ENCODE measurements around the gene LRRTM2.
A peak's percentile ranks its signal among the peaks of the same experiment; 100 is the strongest.

DNA sequence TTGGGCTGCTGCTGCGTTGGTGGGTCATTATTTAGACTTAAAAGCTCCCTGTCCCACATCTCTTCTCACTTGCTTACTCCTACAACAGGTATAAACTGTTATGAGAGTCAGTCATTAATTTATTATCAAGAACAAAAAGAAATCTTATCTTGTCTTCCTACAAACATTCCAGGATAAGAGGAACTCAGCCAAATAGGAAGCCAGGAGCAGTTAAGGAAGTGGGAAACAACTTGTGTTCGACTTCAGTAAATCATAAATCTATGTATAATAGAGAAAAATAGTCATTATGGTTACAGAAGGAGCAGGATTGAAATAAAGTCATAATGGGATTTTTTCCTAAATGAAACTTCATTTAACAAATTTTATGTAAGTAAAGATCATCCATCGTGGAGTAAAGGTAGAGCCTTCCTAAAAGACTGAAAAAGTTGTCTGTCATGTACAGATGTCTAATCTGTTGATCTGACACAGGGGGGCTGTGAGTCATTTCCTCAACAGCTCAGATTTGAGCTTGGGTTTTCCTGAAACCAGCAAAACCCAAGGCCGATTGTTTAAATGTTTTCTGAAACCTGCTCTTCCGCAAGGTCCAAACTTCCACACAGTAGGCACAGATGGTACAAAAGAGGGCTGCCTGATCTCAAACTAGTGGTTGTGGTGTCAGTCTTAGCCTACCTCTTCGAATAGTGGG lies 25.3 kb upstream of the LRRTM2 start:
- TF ChIP-seq MAFK (IDR thresholded peaks at IDR 0.05; ENCODE audit: low read depth, low read length), result no peak
- TF ChIP-seq, protein P1, sequence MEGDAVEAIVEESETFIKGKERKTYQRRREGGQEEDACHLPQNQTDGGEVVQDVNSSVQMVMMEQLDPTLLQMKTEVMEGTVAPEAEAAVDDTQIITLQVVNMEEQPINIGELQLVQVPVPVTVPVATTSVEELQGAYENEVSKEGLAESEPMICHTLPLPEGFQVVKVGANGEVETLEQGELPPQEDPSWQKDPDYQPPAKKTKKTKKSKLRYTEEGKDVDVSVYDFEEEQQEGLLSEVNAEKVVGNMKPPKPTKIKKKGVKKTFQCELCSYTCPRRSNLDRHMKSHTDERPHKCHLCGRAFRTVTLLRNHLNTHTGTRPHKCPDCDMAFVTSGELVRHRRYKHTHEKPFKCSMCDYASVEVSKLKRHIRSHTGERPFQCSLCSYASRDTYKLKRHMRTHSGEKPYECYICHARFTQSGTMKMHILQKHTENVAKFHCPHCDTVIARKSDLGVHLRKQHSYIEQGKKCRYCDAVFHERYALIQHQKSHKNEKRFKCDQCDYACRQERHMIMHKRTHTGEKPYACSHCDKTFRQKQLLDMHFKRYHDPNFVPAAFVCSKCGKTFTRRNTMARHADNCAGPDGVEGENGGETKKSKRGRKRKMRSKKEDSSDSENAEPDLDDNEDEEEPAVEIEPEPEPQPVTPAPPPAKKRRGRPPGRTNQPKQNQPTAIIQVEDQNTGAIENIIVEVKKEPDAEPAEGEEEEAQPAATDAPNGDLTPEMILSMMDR (conservative IDR thresholded peaks at IDR 0.05; ENCODE audit: low read depth, low read length), result no peak
- no peak for TF ChIP-seq RAD21 (IDR thresholded peaks at IDR 0.05; ENCODE audit: low read length)
- no peak for TF ChIP-seq RFX5 (IDR thresholded peaks at IDR 0.05; ENCODE audit: low read depth, low read length)
- TF ChIP-seq, protein P2, sequence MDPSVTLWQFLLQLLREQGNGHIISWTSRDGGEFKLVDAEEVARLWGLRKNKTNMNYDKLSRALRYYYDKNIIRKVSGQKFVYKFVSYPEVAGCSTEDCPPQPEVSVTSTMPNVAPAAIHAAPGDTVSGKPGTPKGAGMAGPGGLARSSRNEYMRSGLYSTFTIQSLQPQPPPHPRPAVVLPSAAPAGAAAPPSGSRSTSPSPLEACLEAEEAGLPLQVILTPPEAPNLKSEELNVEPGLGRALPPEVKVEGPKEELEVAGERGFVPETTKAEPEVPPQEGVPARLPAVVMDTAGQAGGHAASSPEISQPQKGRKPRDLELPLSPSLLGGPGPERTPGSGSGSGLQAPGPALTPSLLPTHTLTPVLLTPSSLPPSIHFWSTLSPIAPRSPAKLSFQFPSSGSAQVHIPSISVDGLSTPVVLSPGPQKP (IDR thresholded peaks at IDR 0.05; ENCODE audit: borderline replicate concordance, low read depth, low read length), result no peak
- TF ChIP-seq RCOR1 (IDR thresholded peaks at IDR 0.05; ENCODE audit: insufficient replicate concordance, low read length), result no peak
- TF ChIP-seq CEBPB (IDR thresholded peaks at IDR 0.05; ENCODE audit: low read depth, low read length), result no peak
- no peak for TF ChIP-seq MAZ (IDR thresholded peaks at IDR 0.05; ENCODE audit: borderline replicate concordance, low read depth, low read length)
- no peak for TF ChIP-seq SMC3 (IDR thresholded peaks at IDR 0.05; ENCODE audit: low read depth, low read length)
- TF ChIP-seq POLR2A (IDR thresholded peaks at IDR 0.05; ENCODE audit: low read depth, low read length), result no peak
- TF ChIP-seq, protein P3, sequence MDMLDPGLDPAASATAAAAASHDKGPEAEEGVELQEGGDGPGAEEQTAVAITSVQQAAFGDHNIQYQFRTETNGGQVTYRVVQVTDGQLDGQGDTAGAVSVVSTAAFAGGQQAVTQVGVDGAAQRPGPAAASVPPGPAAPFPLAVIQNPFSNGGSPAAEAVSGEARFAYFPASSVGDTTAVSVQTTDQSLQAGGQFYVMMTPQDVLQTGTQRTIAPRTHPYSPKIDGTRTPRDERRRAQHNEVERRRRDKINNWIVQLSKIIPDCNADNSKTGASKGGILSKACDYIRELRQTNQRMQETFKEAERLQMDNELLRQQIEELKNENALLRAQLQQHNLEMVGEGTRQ (IDR thresholded peaks at IDR 0.05; ENCODE audit: low read depth, low read length), result no peak
- 0 out of 2 replicates have a peak, but pooled peaks have one; percentile 26 for TF ChIP-seq FOS (IDR thresholded peaks at IDR 0.05; ENCODE audit: low read depth, low read length)
